SK-N-SH (cell line): ENCODE measurements around the gene ZNF700. TPM values are rescaled to one million over a fixed set of nuclear protein-coding genes. Genes with fewer than 3 reads are reported as not detected.
"Not testable (repeated sequence)": the region's sequence is repeated elsewhere in the genome, so short reads cannot be mapped to it uniquely, and the experiment has no call there.

ENCODE experiments used
- CTCF ChIA-PET: fragments of 300-600, 350-600 bp; formaldehyde crosslinking; extraction: SDS; loops from one replicate; lab custom pipeline; 2021; lab: Yijun Ruan, JAX
- POLR2A ChIA-PET: fragments of 350-600 bp; sonication (Branson Sonifier 250); formaldehyde crosslinking; extraction: SDS; loops from one replicate; lab custom pipeline; 2020; ENCODE audit warnings: antibody characterized with exemption, inconsistent platforms; lab: Yijun Ruan, JAX
- DNase-seq: peaks from one replicate; pipeline ENCODE4 v3.0.0; 2012
- H2AFZ ChIP-seq: fragments of 200-600 bp; sonication (generic); 2 replicates; pipeline ENCODE4 v1.8.1; 2016; ENCODE audit warnings: antibody characterized with exemption, mild to moderate bottlenecking, low read depth
- H3F3A ChIP-seq: fragments of 200-600 bp; sonication (generic); replicated peaks from 2 replicates; pipeline ENCODE3; 2016; ENCODE audit warnings: antibody characterized with exemption, mild to moderate bottlenecking; ENCODE audit not compliant: insufficient read depth
- H3K27ac ChIP-seq, 2 experiments: fragments of 200-500 bp in 1 of 2; fragments of 200-600 bp in 1 of 2; sonication (Bioruptor generic) in 1 of 2; sonication (generic), shearing (Covaris generic) in 1 of 2; 2 replicates each; pipeline versions ENCODE4 v1.5.1 to v1.6.1; 2014 to 2016; ENCODE audit warnings: low read depth in 2 of 2, inconsistent platforms in 1 of 2, low read length in 1 of 2, mild to moderate bottlenecking in 1 of 2, mixed read lengths in 1 of 2
- H3K27me3 ChIP-seq: fragments of 200-600 bp; sonication (generic), shearing (Covaris generic); 2 replicates; pipeline ENCODE4 v1.6.1; 2016; ENCODE audit warnings: mixed run types; ENCODE audit not compliant: insufficient read depth
- H3K36me3 ChIP-seq, 2 experiments: fragments of 200-500 bp in 1 of 2; fragments of 200-600 bp in 1 of 2; sonication (Bioruptor generic) in 1 of 2; sonication (generic) in 1 of 2; replicated peaks in 1 of 2; 2 replicates each; pipeline versions ENCODE3 to v1.5.1; 2014 to 2016; ENCODE audit warnings: low read length in 1 of 2, mild to moderate bottlenecking in 1 of 2; ENCODE audit not compliant: insufficient read depth in 2 of 2, control insufficient read depth in 1 of 2
- H3K4me1 ChIP-seq, 2 experiments: fragments of 200-500 bp in 1 of 2; fragments of 200-600 bp in 1 of 2; sonication (Bioruptor generic) in 1 of 2; sonication (generic), shearing (Covaris generic) in 1 of 2; 2 replicates each; pipeline versions ENCODE4 v1.5.1 to v1.6.1; 2014 to 2016; ENCODE audit warnings: low read depth in 1 of 2, low read length in 1 of 2, mixed run types in 1 of 2; ENCODE audit not compliant: insufficient read depth in 2 of 2, control insufficient read depth in 1 of 2
- H3K4me2 ChIP-seq: fragments of 200-600 bp; sonication (generic), shearing (Covaris generic); 2 replicates; pipeline ENCODE4 v1.6.1; 2017; ENCODE audit warnings: mixed run types
- H3K4me3 ChIP-seq, 2 experiments: fragments of 200-500 bp in 1 of 2; fragments of 200-600 bp in 1 of 2; sonication (Bioruptor generic) in 1 of 2; sonication (generic), shearing (Covaris generic) in 1 of 2; 2 replicates each; pipeline versions ENCODE4 v1.5.1 to v1.8.1; 2014 to 2016; ENCODE audit warnings: low read depth in 2 of 2, inconsistent platforms in 1 of 2, low read length in 1 of 2, mild to moderate bottlenecking in 1 of 2, mixed read lengths in 1 of 2, moderate library complexity in 1 of 2
- H3K79me2 ChIP-seq: fragments of 200-600 bp; sonication (generic); 2 replicates; pipeline ENCODE4 v1.8.1; 2017; ENCODE audit warnings: mild to moderate bottlenecking; ENCODE audit not compliant: insufficient read depth
- H3K9ac ChIP-seq: fragments of 200-600 bp; sonication (generic); 2 replicates; pipeline ENCODE4 v1.6.1; 2017; ENCODE audit warnings: mixed run types
- H3K9me2 ChIP-seq: fragments of 200-600 bp; sonication (generic); 2 replicates; pipeline ENCODE4 v1.6.1; 2017; ENCODE audit warnings: mixed run types
- H3K9me3 ChIP-seq: fragments of 200-600 bp; sonication (generic); 2 replicates; pipeline ENCODE4 v1.6.1; 2017; ENCODE audit warnings: mixed run types, mild to moderate bottlenecking, moderate library complexity
- H4K20me1 ChIP-seq: fragments of 200-600 bp; sonication (generic); 2 replicates; pipeline ENCODE4 v1.6.1; 2017; ENCODE audit warnings: mild to moderate bottlenecking, mixed run types; ENCODE audit not compliant: insufficient read depth
- FOXM1 ChIP-seq: IDR thresholded peaks from 2 replicates; pipeline ENCODE4 v1.4.0; 2012; ENCODE audit warnings: low read depth, mild to moderate bottlenecking
- PBX3 ChIP-seq: IDR thresholded peaks from 2 replicates; pipeline ENCODE4; 2012
- POLR2AphosphoS5 ChIP-seq: IDR thresholded peaks from 2 replicates; pipeline ENCODE4 v1.6.1; 2012; ENCODE audit warnings: low read depth, low read length
- RAD21 ChIP-seq: IDR thresholded peaks from 2 replicates; pipeline ENCODE4 v1.6.1; 2012; ENCODE audit warnings: mild to moderate bottlenecking, low read length
- TAF1 ChIP-seq: IDR thresholded peaks from 2 replicates; pipeline ENCODE4 v1.6.1; 2012; ENCODE audit warnings: low read depth, mild to moderate bottlenecking, low read length, moderate library complexity, borderline replicate concordance
- USF1 ChIP-seq: IDR thresholded peaks from 2 replicates; pipeline ENCODE4 v1.4.0; 2012; ENCODE audit warnings: low read depth, borderline replicate concordance
- ZBTB33 ChIP-seq: IDR thresholded peaks from 2 replicates; pipeline ENCODE4 v1.4.0; 2012; ENCODE audit warnings: low read depth, borderline replicate concordance
- WGBS: methylation state at CpG from one replicate; pipeline ENCODE4 v1.1.6; 2017; ENCODE audit warnings: low lambda C conversion rate; 5-methylcytosine and 5-hydroxymethylcytosine counted together
- polyA plus RNA-seq, 3 experiments: library from polyadenylated mRNA; depleted of rRNA; stranded (reverse); fragments of >200 nt; gene quantifications; 2 replicates each; pipeline ENCODE4 v1.2.3, GENCODE V29; 2012

Gene ZNF700
- polyA plus RNA-seq, 1 of the 3 experiments (the other 2 are of a cell fraction) = 3.5 TPM

- no peak for TF ChIP-seq RAD21
- no peak for TF ChIP-seq ZBTB33
- no peak for TF ChIP-seq FOXM1
- no peak for TF ChIP-seq USF1
- TF ChIP-seq PBX3 = no peak
- TF ChIP-seq POLR2AphosphoS5 = no peak
- TF ChIP-seq TAF1 = no peak
- peaks cover 39% of the 10 kb centered on the region for H3K9me3 ChIP-seq
- 94% methylated on average over 4 of the region's 4 CpGs for WGBS
- H3K27ac ChIP-seq = no peak overlapping the region
- no peaks in the 10 kb centered on the region for H3K9me2 ChIP-seq
- no peak for DNase-seq
- H2AFZ ChIP-seq = no peak overlapping the region
- H3F3A ChIP-seq = peaks cover 13% of the 10 kb centered on the region
- H3K36me3 ChIP-seq = peaks cover 29 to 59% of the 10 kb centered on the region in 2 experiments
- POLR2A ChIA-PET = no interaction called here
- no peak overlapping the region for H3K9ac ChIP-seq
- no peaks in the 10 kb centered on the region for H3K79me2 ChIP-seq
- CTCF ChIA-PET = no interaction called here
- no peak overlapping the region; a peak in 1 of 4 replicates for H3K4me3 ChIP-seq
- no peak overlapping the region for H3K4me2 ChIP-seq
- no peaks in the 10 kb centered on the region for H4K20me1 ChIP-seq
- no peaks in the 10 kb centered on the region for H3K4me1 ChIP-seq
- no peaks in the 10 kb centered on the region for H3K27me3 ChIP-seq
Measured at GRCh38 chr19:11949201-11949600, 24.3 kb downstream of the ZNF700 start.

- H4K20me1 ChIP-seq, POLR2A ChIA-PET, H3K27me3 ChIP-seq, H3K9me2 ChIP-seq, H3K9ac ChIP-seq, H2AFZ ChIP-seq, CTCF ChIA-PET, H3K79me2 ChIP-seq, H3K27ac ChIP-seq, H3K4me2 ChIP-seq, H3K4me1 ChIP-seq, DNase-seq: not testable (repeated sequence)
- Histone ChIP-seq H3F3A (peaks cover 13% of the 10 kb centered on the region), H3K9me3 (peaks cover 39% of the 10 kb centered on the region), H3K36me3 (peaks cover 29 to 59% of the 10 kb centered on the region in 2 experiments), H3K4me3 (peak overlapping the region in 1 of 2 experiments; percentile 7; a peak in 1 of 4 replicates)
- 91% methylated on average over 4 of the region's 4 CpGs for WGBS
Measured at GRCh38 chr19:11949614-11950080, 24.7 kb downstream of the ZNF700 start.
